ENCODE results near the gene SAMHD1. TPM values are rescaled to one million over a fixed set of nuclear protein-coding genes. Genes with fewer than 3 reads are reported as not detected.

Gene SAMHD1
- total and polyA plus RNA-seq, 4 donors = 14.7 to 51.2 (median 27.7) TPM

GRCh38 chr20:36895036-36895435 is 56.5 kb downstream of the SAMHD1 start:
- WGBS = 84% methylated on average over 2 of the region's 2 CpGs
- H3K36me3 ChIP-seq (ENCODE audit: control insufficient read depth in 4 of 4, insufficient read depth in 3 of 4, low read depth in 1 of 4, low read length in 3 of 4) = peaks cover 9 to 40% (median 29%) of the 10 kb centered on the region in 4 donors
- TF ChIP-seq SP1 (IDR thresholded peaks at IDR 0.05) (no peak), YY1 (IDR thresholded peaks at IDR 0.05) (no peak), HNF4A (conservative IDR thresholded peaks at IDR 0.05) (no peak), FOXA1 (IDR thresholded peaks at IDR 0.05) (no peak), RAD21 (IDR thresholded peaks at IDR 0.05) (no peak), EGR1 (IDR thresholded peaks at IDR 0.05; ENCODE audit: low read depth in 2 of 2) (no peak), MAX (IDR thresholded peaks at IDR 0.05) (no peak), NR2F2 (IDR thresholded peaks at IDR 0.05) (no peak), HNF4G (IDR thresholded peaks at IDR 0.05) (no peak), GABPA (IDR thresholded peaks at IDR 0.05 in 1 of 2, conservative IDR thresholded peaks at IDR 0.05 in 1 of 2) (no peak), REST (IDR thresholded peaks at IDR 0.05) (no peak), RXRA (IDR thresholded peaks at IDR 0.05) (no peak), CTCF (IDR thresholded peaks at IDR 0.05; ENCODE audit: low read depth, low read length, missing input control) (no peak)

GRCh38 chr20:36893801-36894200 is 57.7 kb downstream of the SAMHD1 start:
- WGBS = 96% methylated on average over 3 of the region's 3 CpGs
- H3K27me3 ChIP-seq (ENCODE audit: control insufficient read depth in 4 of 4, insufficient read depth in 4 of 4, low read length in 3 of 4) = no peaks in the 10 kb centered on the region
- H3K4me3 ChIP-seq (ENCODE audit: low read depth in 1 of 3, low read length in 3 of 3) = no peak overlapping the region
- TF ChIP-seq HNF4G (IDR thresholded peaks at IDR 0.05) = no peak
- no peaks in the 10 kb centered on the region for H3K4me1 ChIP-seq (ENCODE audit: control insufficient read depth in 4 of 4, insufficient read depth in 4 of 4, low read length in 3 of 4)
- H3K9ac ChIP-seq (ENCODE audit: low read depth in 1 of 2, low read length in 2 of 2) = no peak overlapping the region
- no peaks in the 10 kb centered on the region for H3K9me3 ChIP-seq (ENCODE audit: control insufficient read depth in 4 of 4, low read length in 3 of 4)
- H3K36me3 ChIP-seq (ENCODE audit: control insufficient read depth in 4 of 4, insufficient read depth in 3 of 4, low read depth in 1 of 4, low read length in 3 of 4) = peaks cover 9 to 38% (median 25%) of the 10 kb centered on the region in 4 donors
- no peak for DNase-seq (ENCODE audit: low spot score)
- H3K27ac ChIP-seq (ENCODE audit: low read depth in 1 of 2, low read length in 2 of 2) = no peak overlapping the region

More at GRCh38 chr20:36895036-36895435, 56.5 kb downstream of the SAMHD1 start:
- H3K9ac ChIP-seq (ENCODE audit: low read depth in 1 of 2, low read length in 2 of 2) = no peak overlapping the region
- H3K9me3 ChIP-seq (ENCODE audit: control insufficient read depth in 4 of 4, low read length in 3 of 4) = no peaks in the 10 kb centered on the region
- no peaks in the 10 kb centered on the region for H3K4me1 ChIP-seq (ENCODE audit: control insufficient read depth in 4 of 4, insufficient read depth in 4 of 4, low read length in 3 of 4)
- DNase-seq (ENCODE audit: low spot score) = no peak
- H3K27ac ChIP-seq (ENCODE audit: low read depth in 1 of 2, low read length in 2 of 2) = no peak overlapping the region
- no peaks in the 10 kb centered on the region for H3K27me3 ChIP-seq (ENCODE audit: control insufficient read depth in 4 of 4, insufficient read depth in 4 of 4, low read length in 3 of 4)
- H3K4me3 ChIP-seq (ENCODE audit: low read depth in 1 of 3, low read length in 3 of 3) = no peak overlapping the region

- H3K36me3 ChIP-seq (ENCODE audit: control insufficient read depth in 4 of 4, insufficient read depth in 3 of 4, low read depth in 1 of 4, low read length in 3 of 4) = peaks cover 5 to 31% (median 18%) of the 10 kb centered on the region in 4 donors
- H3K4me3 ChIP-seq (ENCODE audit: low read depth in 1 of 3, low read length in 3 of 3) = no peak overlapping the region
- 94% methylated on average over 4 of the region's 4 CpGs for WGBS
- H3K27ac ChIP-seq (ENCODE audit: low read depth in 1 of 2, low read length in 2 of 2) = no peak overlapping the region
- no peaks in the 10 kb centered on the region for H3K9me3 ChIP-seq (ENCODE audit: control insufficient read depth in 4 of 4, low read length in 3 of 4)
- no peak overlapping the region for H3K9ac ChIP-seq (ENCODE audit: low read depth in 1 of 2, low read length in 2 of 2)
- DNase-seq (ENCODE audit: low spot score) = no peak
- H3K27me3 ChIP-seq (ENCODE audit: control insufficient read depth in 4 of 4, insufficient read depth in 4 of 4, low read length in 3 of 4) = no peaks in the 10 kb centered on the region
- peaks cover 0 to 5% (median 2%) of the 10 kb centered on the region in 4 donors for H3K4me1 ChIP-seq (ENCODE audit: control insufficient read depth in 4 of 4, insufficient read depth in 4 of 4, low read length in 3 of 4)
- TF ChIP-seq SP1 (IDR thresholded peaks at IDR 0.05) (no peak), EGR1 (IDR thresholded peaks at IDR 0.05; ENCODE audit: low read depth in 2 of 2) (no peak), TAF1 (conservative IDR thresholded peaks at IDR 0.05) (no peak), YY1 (IDR thresholded peaks at IDR 0.05) (no peak), NR2F2 (IDR thresholded peaks at IDR 0.05) (no peak), ZBTB33 (IDR thresholded peaks at IDR 0.05) (no peak), ATF3 (IDR thresholded peaks at IDR 0.05) (no peak), RAD21 (IDR thresholded peaks at IDR 0.05) (no peak), GABPA (IDR thresholded peaks at IDR 0.05 in 1 of 2, conservative IDR thresholded peaks at IDR 0.05 in 1 of 2) (no peak), JUND (IDR thresholded peaks at IDR 0.05) (no peak)
Observed at GRCh38 chr20:36891211-36891610, 60.3 kb downstream of the SAMHD1 start.
